GM12878 (cell line): Measurements from ENCODE around the gene CLPTM1L. TPM values are rescaled to one million over a fixed set of nuclear protein-coding genes. Genes with fewer than 3 reads are reported as not detected.

Source experiments
- ATAC-seq: fragments of 200-7000 bp; cut with Tn5 transposase; 3 replicates; pipeline ENCODE4 v1.9.1; 2020; ENCODE audit warnings: mild to moderate bottlenecking, moderate library complexity
- BruUV-seq: library from RNA; stranded (reverse); fragments of 400-500 nt; replicated peaks from 2 replicates; lab custom pipeline; 2021; lab: Mats Ljungman, UMichigan
- CTCF ChIA-PET: fragments of 300-600 bp; sonication (Branson Sonifier 250); formaldehyde crosslinking; extraction: SDS; loops from one replicate; lab custom pipeline; 2021; ENCODE audit warnings: inconsistent platforms; lab: Yijun Ruan, JAX
- POLR2A ChIA-PET: fragments of 350-600 bp; formaldehyde crosslinking; extraction: SDS; loops from one replicate; lab custom pipeline; 2021; ENCODE audit warnings: inconsistent platforms; lab: Charles Lee
- RAD21 ChIA-PET: fragments of 300-600 bp; sonication (Branson Sonifier 250); formaldehyde crosslinking; loops from one replicate; lab custom pipeline; 2023; ENCODE audit warnings: antibody characterized with exemption; ENCODE audit not compliant: unreplicated experiment; lab: Charles Lee
- SMC1A ChIA-PET: fragments of 300-600 bp; sonication (Branson Sonifier 250); formaldehyde crosslinking; loops from one replicate; lab custom pipeline; 2023; ENCODE audit not compliant: unreplicated experiment, uncharacterized antibody; lab: Charles Lee
- DNase-seq: peaks from one replicate; pipeline ENCODE4 v3.0.0-alpha.2; 2011; ENCODE audit warnings: low read depth, low spot score
- FAIRE-seq: peaks from 3 replicates; lab custom pipeline; 2011; peaks lifted over from hg19 to GRCh38; lab: Jason Lieb, UNC
- H2AFZ ChIP-seq: 2 replicates; pipeline ENCODE4 v1.6.0; 2011; ENCODE audit warnings: low read depth, low read length, control low read depth; ENCODE audit not compliant: control insufficient read depth
- H3K27ac ChIP-seq: 2 replicates; pipeline ENCODE4 v1.5.1; 2011; ENCODE audit warnings: control low read depth; ENCODE audit not compliant: control insufficient read depth, insufficient read depth
- H3K27me3 ChIP-seq, 2 experiments: replicated peaks in 1 of 2; 2 replicates each; pipeline versions ENCODE4 v1.6.0 to v1.6.1; 2011; ENCODE audit warnings: low read length in 1 of 2; ENCODE audit not compliant: control insufficient read depth in 2 of 2, insufficient read depth in 2 of 2
- H3K36me3 ChIP-seq, 2 experiments: 2 replicates each; pipeline ENCODE4 v1.5.1; 2011; ENCODE audit warnings: low read length in 1 of 2; ENCODE audit not compliant: control insufficient read depth in 2 of 2, insufficient read depth in 2 of 2
- H3K4me1 ChIP-seq: 2 replicates; pipeline ENCODE4 v1.6.1; 2011; ENCODE audit warnings: mild to moderate bottlenecking, low read length, moderate library complexity, mixed read lengths; ENCODE audit not compliant: control insufficient read depth, insufficient read depth
- H3K4me2 ChIP-seq: 2 replicates; pipeline ENCODE4 v1.6.0; 2011; ENCODE audit warnings: control low read depth; ENCODE audit not compliant: control insufficient read depth, insufficient read depth
- H3K4me3 ChIP-seq: fragments of 200-600 bp; sonication (generic); 2 replicates; pipeline ENCODE4 v1.5.1; 2016
- H3K79me2 ChIP-seq: 2 replicates; pipeline ENCODE4 v1.6.0; 2011; ENCODE audit warnings: low read length; ENCODE audit not compliant: control insufficient read depth, insufficient read depth
- H3K9ac ChIP-seq: 2 replicates; pipeline ENCODE4 v1.8.0; 2011; ENCODE audit warnings: low read length, control low read depth, mixed read lengths; ENCODE audit not compliant: control insufficient read depth, insufficient read depth
- H3K9me3 ChIP-seq: replicated peaks from 3 replicates; pipeline ENCODE4 v1.5.1; 2011; ENCODE audit warnings: mild to moderate bottlenecking, low read length; ENCODE audit not compliant: control insufficient read depth, insufficient read depth
- H4K20me1 ChIP-seq: 2 replicates; pipeline ENCODE4 v1.6.0; 2011; ENCODE audit not compliant: control insufficient read depth, insufficient read depth
- BACH1 ChIP-seq: fragments of 450-650 bp; IDR thresholded peaks from 2 replicates; pipeline ENCODE4 v1.6.1; 2017; ENCODE audit warnings: mild to moderate bottlenecking, borderline replicate concordance
- CBFB ChIP-seq: IDR thresholded peaks from 2 replicates; pipeline ENCODE4 v1.6.1; 2016; ENCODE audit warnings: antibody characterized with exemption, low read depth
- CHD1 ChIP-seq: IDR thresholded peaks from 2 replicates; pipeline ENCODE4 v1.6.1; 2012; ENCODE audit warnings: low read depth, low read length, improper control_type of control experiment
- CHD2 ChIP-seq: IDR thresholded peaks from 2 replicates; pipeline ENCODE4 v1.6.1; 2011; ENCODE audit warnings: low read depth, low read length, improper control_type of control experiment, borderline replicate concordance
- CHD4 ChIP-seq: fragments of 200-600 bp; sonication (generic); IDR thresholded peaks from 2 replicates; pipeline ENCODE4 v1.6.1; 2016; ENCODE audit warnings: mild to moderate bottlenecking
- ESRRA ChIP-seq: IDR thresholded peaks from 2 replicates; pipeline ENCODE4 v1.6.1; 2012; ENCODE audit warnings: mild to moderate bottlenecking, low read length, improper control_type of control experiment
- MEF2A ChIP-seq: IDR thresholded peaks from 2 replicates; pipeline ENCODE4 v1.6.1; 2011; ENCODE audit warnings: low read depth, mild to moderate bottlenecking, low read length, moderate library complexity; ENCODE audit not compliant: insufficient read depth
- MYC ChIP-seq: IDR thresholded peaks from 2 replicates; pipeline ENCODE4 v1.6.1; 2011; ENCODE audit warnings: mild to moderate bottlenecking, low read length, moderate library complexity, inconsistent platforms; ENCODE audit not compliant: insufficient read depth, insufficient replicate concordance, insufficient read length, severe bottlenecking
- RCOR1 ChIP-seq: conservative IDR thresholded peaks from 2 replicates; pipeline ENCODE4 v1.6.1; 2012; ENCODE audit warnings: low read depth, low read length, improper control_type of control experiment
- SRF ChIP-seq, 2 experiments: IDR thresholded peaks; 2 replicates each; pipeline ENCODE4 v1.6.1; 2011; ENCODE audit warnings: low read depth in 2 of 2, low read length in 2 of 2, mild to moderate bottlenecking in 1 of 2, moderate library complexity in 1 of 2
- SUPT20H ChIP-seq: IDR thresholded peaks from 2 replicates; pipeline ENCODE4 v1.6.1; 2011; ENCODE audit warnings: low read depth, mild to moderate bottlenecking, low read length, moderate library complexity, borderline replicate concordance; ENCODE audit not compliant: control insufficient read depth
- TARDBP ChIP-seq: IDR thresholded peaks from 2 replicates; pipeline ENCODE4 v1.6.1; 2016; ENCODE audit warnings: borderline replicate concordance
- WGBS: methylation state at CpG from one replicate; pipeline ENCODE4 v1.1.6; 2016; ENCODE audit warnings: low lambda C conversion rate; ENCODE audit not compliant: insufficient replicate concordance, insufficient coverage; ENCODE audit errors: missing lambda C conversion rate; 5-methylcytosine and 5-hydroxymethylcytosine counted together
- in situ Hi-C: fragments of 300-500 bp; cut with MboI; formaldehyde crosslinking; loops from 9 replicates; pipeline ENCODE4 v1.14.3; 2018; ENCODE audit warnings: mixed read lengths
- intact Hi-C: fragments of 100-400 bp; cut with micrococcal nuclease; formaldehyde crosslinking; loops from one replicate; pipeline ENCODE4 v1.14.2; 2022; ENCODE audit not compliant: unreplicated experiment
- polyA plus RNA-seq, 11 experiments: library from polyadenylated mRNA; depleted of rRNA in 4 of 11; unstranded in 6 of 11; stranded (reverse) in 5 of 11; fragments of >200 nt; fragmentation: Nextera tagmentation in 4 of 11; fragmentation: Illumina TruSeq in 1 of 11; extraction: Ambion mirVana in 4 of 11; extraction: Trizol in 1 of 11; gene quantifications; 1 replicate in 1 of 11; 2 replicates in 10 of 11; pipeline versions ENCODE4 v1.2.1 to v1.2.3, GENCODE V29; 2011 to 2016; ENCODE audit warnings: inconsistent platforms in 2 of 11, missing spikeins in 2 of 11, low read depth in 1 of 11
- total RNA-seq, 4 experiments: library from RNA; depleted of rRNA in 3 of 4; stranded (reverse); fragments of >200 nt in 3 of 4; fragmentation: Illumina TruSeq in 1 of 4; extraction: Trizol in 1 of 4; gene quantifications; 2 replicates each; pipeline versions ENCODE4 v1.2.1 to v1.2.3, GENCODE V29; 2013 to 2021
- TF ChIP-seq, protein P1 (sequence below): IDR thresholded peaks from 2 replicates; pipeline ENCODE4 v1.6.1; 2011; ENCODE audit warnings: low read depth, low read length, improper control_type of control experiment, borderline replicate concordance
- TF ChIP-seq, protein P2 (sequence below): fragments of 450-650 bp; conservative IDR thresholded peaks from 2 replicates; pipeline ENCODE4 v1.6.1; 2017; ENCODE audit warnings: mild to moderate bottlenecking, moderate library complexity
- TF ChIP-seq, protein P3 (sequence below): fragments of 450-650 bp; IDR thresholded peaks from 2 replicates; pipeline ENCODE4 v1.6.1; 2018; ENCODE audit warnings: borderline replicate concordance, mild to moderate bottlenecking; ENCODE audit not compliant: partially characterized antibody
- TF ChIP-seq, protein P4 (sequence below): fragments of 450-650 bp; IDR thresholded peaks from 2 replicates; pipeline ENCODE4 v1.6.1; 2016; ENCODE audit warnings: mild to moderate bottlenecking

The CLPTM1L gene
- total and polyA plus RNA-seq, 10 of the 15 experiments (the other 5 are each of a cell fraction or from before 2014, with no cell fraction given), result 2.9 to 278 (median 135) TPM

DNA sequence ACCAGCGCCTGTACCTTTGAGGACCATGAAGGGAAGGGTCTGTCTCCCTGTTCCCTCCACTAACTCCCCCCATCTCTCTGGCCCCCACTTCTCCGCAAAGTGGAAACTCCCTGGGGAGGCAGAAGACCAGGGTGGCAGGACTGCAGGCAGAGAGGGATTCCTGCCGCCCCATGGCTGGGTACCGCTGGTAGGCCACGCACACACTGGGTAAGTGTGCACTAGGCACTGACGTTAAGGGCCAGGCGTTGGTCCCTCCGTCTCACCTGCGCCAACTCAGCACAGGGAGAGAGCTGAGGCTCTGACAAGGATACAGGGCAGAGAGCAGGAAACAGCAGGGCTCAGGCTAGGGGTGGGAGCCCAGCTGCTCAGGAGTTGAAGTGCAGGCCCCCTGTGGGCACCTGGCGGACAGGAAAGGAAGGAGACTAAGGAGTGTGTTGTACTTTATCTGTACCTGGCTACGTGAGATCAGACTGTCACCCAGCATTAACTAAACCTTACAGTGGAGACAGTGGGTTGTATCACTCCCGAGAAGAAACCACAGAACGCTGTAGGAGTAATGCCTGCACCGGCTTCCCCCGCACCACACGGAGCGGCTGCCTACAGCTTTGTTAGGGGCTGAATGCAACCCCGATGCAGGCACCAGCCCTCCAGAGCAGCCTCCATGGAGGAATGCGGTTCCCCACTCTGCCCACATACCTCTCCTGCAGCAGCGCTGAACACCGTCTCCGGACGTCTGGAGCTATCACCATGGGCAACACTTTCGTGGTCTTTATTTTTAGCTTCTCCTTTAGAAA, 34.2 kb upstream of the CLPTM1L start:
- TF ChIP-seq, protein P1, sequence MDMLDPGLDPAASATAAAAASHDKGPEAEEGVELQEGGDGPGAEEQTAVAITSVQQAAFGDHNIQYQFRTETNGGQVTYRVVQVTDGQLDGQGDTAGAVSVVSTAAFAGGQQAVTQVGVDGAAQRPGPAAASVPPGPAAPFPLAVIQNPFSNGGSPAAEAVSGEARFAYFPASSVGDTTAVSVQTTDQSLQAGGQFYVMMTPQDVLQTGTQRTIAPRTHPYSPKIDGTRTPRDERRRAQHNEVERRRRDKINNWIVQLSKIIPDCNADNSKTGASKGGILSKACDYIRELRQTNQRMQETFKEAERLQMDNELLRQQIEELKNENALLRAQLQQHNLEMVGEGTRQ, result no peak
- TF ChIP-seq, protein P2, sequence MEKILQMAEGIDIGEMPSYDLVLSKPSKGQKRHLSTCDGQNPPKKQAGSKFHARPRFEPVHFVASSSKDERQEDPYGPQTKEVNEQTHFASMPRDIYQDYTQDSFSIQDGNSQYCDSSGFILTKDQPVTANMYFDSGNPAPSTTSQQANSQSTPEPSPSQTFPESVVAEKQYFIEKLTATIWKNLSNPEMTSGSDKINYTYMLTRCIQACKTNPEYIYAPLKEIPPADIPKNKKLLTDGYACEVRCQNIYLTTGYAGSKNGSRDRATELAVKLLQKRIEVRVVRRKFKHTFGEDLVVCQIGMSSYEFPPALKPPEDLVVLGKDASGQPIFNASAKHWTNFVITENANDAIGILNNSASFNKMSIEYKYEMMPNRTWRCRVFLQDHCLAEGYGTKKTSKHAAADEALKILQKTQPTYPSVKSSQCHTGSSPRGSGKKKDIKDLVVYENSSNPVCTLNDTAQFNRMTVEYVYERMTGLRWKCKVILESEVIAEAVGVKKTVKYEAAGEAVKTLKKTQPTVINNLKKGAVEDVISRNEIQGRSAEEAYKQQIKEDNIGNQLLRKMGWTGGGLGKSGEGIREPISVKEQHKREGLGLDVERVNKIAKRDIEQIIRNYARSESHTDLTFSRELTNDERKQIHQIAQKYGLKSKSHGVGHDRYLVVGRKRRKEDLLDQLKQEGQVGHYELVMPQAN, result no peak
- TF ChIP-seq CHD1 (no peak), MEF2A (no peak), CHD4 (no peak), SRF (IDR thresholded peaks at IDR 0.05; ENCODE audit: low read depth in 2 of 2, low read length in 2 of 2) (no peak), CHD2 (no peak), ESRRA (no peak), MYC (no peak), CBFB (no peak), BACH1 (no peak), RCOR1 (no peak), SUPT20H (no peak), TARDBP (no peak)
- TF ChIP-seq, protein P3, sequence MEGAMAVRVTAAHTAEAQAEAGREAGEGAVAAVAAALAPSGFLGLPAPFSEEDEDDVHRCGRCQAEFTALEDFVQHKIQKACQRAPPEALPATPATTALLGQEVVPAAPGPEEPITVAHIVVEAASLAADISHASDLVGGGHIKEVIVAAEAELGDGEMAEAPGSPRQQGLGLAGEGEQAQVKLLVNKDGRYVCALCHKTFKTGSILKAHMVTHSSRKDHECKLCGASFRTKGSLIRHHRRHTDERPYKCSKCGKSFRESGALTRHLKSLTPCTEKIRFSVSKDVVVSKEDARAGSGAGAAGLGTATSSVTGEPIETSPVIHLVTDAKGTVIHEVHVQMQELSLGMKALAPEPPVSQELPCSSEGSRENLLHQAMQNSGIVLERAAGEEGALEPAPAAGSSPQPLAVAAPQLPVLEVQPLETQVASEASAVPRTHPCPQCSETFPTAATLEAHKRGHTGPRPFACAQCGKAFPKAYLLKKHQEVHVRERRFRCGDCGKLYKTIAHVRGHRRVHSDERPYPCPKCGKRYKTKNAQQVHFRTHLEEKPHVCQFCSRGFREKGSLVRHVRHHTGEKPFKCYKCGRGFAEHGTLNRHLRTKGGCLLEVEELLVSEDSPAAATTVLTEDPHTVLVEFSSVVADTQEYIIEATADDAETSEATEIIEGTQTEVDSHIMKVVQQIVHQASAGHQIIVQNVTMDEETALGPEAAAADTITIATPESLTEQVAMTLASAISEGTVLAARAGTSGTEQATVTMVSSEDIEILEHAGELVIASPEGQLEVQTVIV, result no peak
- TF ChIP-seq, protein P4, sequence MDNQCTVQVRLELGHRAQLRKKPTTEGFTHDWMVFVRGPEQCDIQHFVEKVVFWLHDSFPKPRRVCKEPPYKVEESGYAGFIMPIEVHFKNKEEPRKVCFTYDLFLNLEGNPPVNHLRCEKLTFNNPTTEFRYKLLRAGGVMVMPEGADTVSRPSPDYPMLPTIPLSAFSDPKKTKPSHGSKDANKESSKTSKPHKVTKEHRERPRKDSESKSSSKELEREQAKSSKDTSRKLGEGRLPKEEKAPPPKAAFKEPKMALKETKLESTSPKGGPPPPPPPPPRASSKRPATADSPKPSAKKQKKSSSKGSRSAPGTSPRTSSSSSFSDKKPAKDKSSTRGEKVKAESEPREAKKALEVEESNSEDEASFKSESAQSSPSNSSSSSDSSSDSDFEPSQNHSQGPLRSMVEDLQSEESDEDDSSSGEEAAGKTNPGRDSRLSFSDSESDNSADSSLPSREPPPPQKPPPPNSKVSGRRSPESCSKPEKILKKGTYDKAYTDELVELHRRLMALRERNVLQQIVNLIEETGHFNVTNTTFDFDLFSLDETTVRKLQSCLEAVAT, result no peak
- ChIA-PET SMC1A (interaction anchor here (1.4 kb wide), 1 partner anchor 167 kb away, joined by 3 read pairs; no protein-coding TSS in a partner anchor), RAD21 (no interaction called here), CTCF (interaction anchor here (0.6 to 1.6 kb wide), 2 partner anchors 263 to 265 kb away, joined by 3 to 4 read pairs; no protein-coding TSS in a partner anchor), POLR2A (no interaction called here)
- DNase-seq (no peak), FAIRE-seq (no peak), ATAC-seq (no peak)
- Histone ChIP-seq H3K36me3 (no peaks in the 10 kb centered on the region), H3K9me3 (peaks cover 1% of the 10 kb centered on the region; the same call in 1 of the 3 replicates), H3K9ac (no peak overlapping the region), H3K4me3 (no peak overlapping the region), H2AFZ (no peak overlapping the region), H3K79me2 (no peaks in the 10 kb centered on the region), H3K4me2 (no peak overlapping the region), H3K27me3 (peaks cover 1 to 2% of the 10 kb centered on the region in 2 experiments; a peak in 2 of 4 replicates), H4K20me1 (no peaks in the 10 kb centered on the region; the same call in 1 of the 2 replicates), H3K4me1 (no peaks in the 10 kb centered on the region), H3K27ac (no peak overlapping the region)
- no TSS peak for BruUV-seq
- intact Hi-C loops (no loop called here), in situ Hi-C loops (no loop called here)
- WGBS, result 79% methylated on average over 23 of the region's 24 CpGs
